GM19463 (cell line): Measurements from ENCODE around the gene SLC17A7.

Source experiments
- ATAC-seq: cut with Tn5 transposase; IDR thresholded peaks from one replicate; pipeline ENCODE4 v1.9.1; 2021; ENCODE audit warnings: mild to moderate bottlenecking, moderate library complexity; ENCODE audit not compliant: unreplicated experiment

SLC17A7 gene

GRCh38 chr19:49383599-49383998, 57.7 kb downstream of the SLC17A7 start:
- ATAC-seq, result no peak

- ATAC-seq, result no peak
These were observed 58.7 kb downstream of the SLC17A7 start for GRCh38 chr19:49382639-49383038.

GRCh38 chr19:49380391-49380790, 60.9 kb downstream of the SLC17A7 start:
- ATAC-seq, result no peak
